ENCODE results near the gene ALK. TPM values are rescaled to one million over a fixed set of nuclear protein-coding genes. Genes with fewer than 3 reads are reported as not detected.

Gene ALK
- total and polyA plus RNA-seq, 10 of the 15 experiments (the other 5 are each of a cell fraction or from before 2014, with no cell fraction given): 0.11 TPM; not detected in 9

DNA sequence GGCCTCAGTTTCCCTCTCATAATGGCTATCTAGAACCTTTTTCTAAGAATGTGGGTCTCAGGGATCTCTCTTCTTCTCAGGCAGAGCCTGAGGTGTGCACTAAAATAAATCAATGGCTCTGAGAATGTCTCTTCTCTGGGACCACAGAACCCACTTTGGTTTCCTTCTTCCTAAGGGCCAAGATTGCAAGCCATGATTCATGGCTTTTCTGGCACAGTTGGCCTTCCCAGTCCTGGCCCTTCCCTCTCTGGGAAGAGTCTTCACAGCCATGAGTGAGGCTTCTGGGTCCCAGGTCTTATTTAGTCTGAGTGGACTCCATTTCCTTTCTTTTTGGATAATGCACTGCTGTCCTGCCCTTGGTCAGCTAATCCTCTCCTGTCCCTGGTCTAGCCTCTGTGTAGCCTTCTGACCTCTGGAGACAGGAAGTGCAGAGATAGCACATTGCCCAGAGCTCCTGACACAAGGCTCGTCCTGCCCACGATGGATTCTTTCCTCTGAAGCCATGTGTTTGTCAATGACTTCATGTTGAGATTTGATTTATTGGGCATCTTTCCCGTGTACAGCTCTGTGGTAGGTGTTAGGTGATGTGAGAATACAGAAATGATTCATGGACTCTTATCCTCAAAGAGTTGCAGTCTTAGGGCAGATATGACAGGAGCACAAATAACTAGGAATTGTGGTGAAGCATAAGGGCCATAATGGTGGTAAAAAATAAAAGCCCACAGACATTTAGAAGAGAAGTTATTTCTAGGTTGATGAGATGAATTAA lies 561.2 kb downstream of the ALK start:
- in situ Hi-C loops (cut with MboI): no loop called here
- Histone ChIP-seq H3K27ac (ENCODE audit: control insufficient read depth, insufficient read depth) (no peak overlapping the region), H4K20me1 (ENCODE audit: control insufficient read depth, insufficient read depth) (no peaks in the 10 kb centered on the region), H3K4me2 (ENCODE audit: control insufficient read depth, insufficient read depth) (no peak overlapping the region), H3K4me1 (ENCODE audit: control insufficient read depth, insufficient read depth, low read length) (no peaks in the 10 kb centered on the region), H3K36me3 (ENCODE audit: control insufficient read depth in 2 of 2, insufficient read depth in 2 of 2, low read length in 1 of 2) (no peaks in the 10 kb centered on the region), H2AFZ (ENCODE audit: control insufficient read depth, low read depth, low read length) (no peak overlapping the region), H3K27me3 (replicated peaks in 1 of 2; ENCODE audit: control insufficient read depth in 2 of 2, insufficient read depth in 2 of 2, low read length in 1 of 2) (no peaks in the 10 kb centered on the region), H3K79me2 (ENCODE audit: control insufficient read depth, insufficient read depth, low read length) (no peaks in the 10 kb centered on the region), H3K9me3 (replicated peaks; ENCODE audit: control insufficient read depth, insufficient read depth, low read length) (no peaks in the 10 kb centered on the region), H3K4me3 (no peak overlapping the region), H3K9ac (ENCODE audit: control insufficient read depth, insufficient read depth, low read length) (no peak overlapping the region)
- ChIA-PET CTCF (no interaction called here), POLR2A (no interaction called here), SMC1A (ENCODE audit: uncharacterized antibody, unreplicated experiment) (no interaction called here), RAD21 (ENCODE audit: unreplicated experiment) (no interaction called here)
- intact Hi-C loops (cut with micrococcal nuclease; ENCODE audit: unreplicated experiment): no loop called here
- BruUV-seq (replicated peaks): no TSS peak
- 23% methylated on average over 3 of the region's 3 CpGs for WGBS (ENCODE audit: insufficient coverage, insufficient replicate concordance, low lambda C conversion rate, missing lambda C conversion rate)
- DNase-seq (ENCODE audit: low read depth, low spot score) (no peak), FAIRE-seq (no peak), ATAC-seq (no peak)
- TF ChIP-seq SIX5 (IDR thresholded peaks at IDR 0.05; ENCODE audit: low read depth, low read length, severe bottlenecking) (no peak), ZNF24 (IDR thresholded peaks at IDR 0.05) (no peak), RFX5 (IDR thresholded peaks at IDR 0.05; ENCODE audit: low read depth, low read length) (no peak), IKZF1 (conservative IDR thresholded peaks at IDR 0.05) (no peak), ZNF217 (IDR thresholded peaks at IDR 0.05) (no peak), CHD1 (IDR thresholded peaks at IDR 0.05; ENCODE audit: low read depth, low read length) (no peak), CEBPB (IDR thresholded peaks at IDR 0.05; ENCODE audit: borderline replicate concordance in 1 of 2, low read depth in 2 of 2, low read length in 2 of 2) (no peak), ZNF384 (IDR thresholded peaks at IDR 0.05; ENCODE audit: borderline replicate concordance, low read depth, low read length) (no peak), NFYA (IDR thresholded peaks at IDR 0.05; ENCODE audit: borderline replicate concordance, low read depth, low read length) (no peak), RUNX3 (IDR thresholded peaks at IDR 0.05; ENCODE audit: low read length) (no peak), ZBED1 (IDR thresholded peaks at IDR 0.05; ENCODE audit: borderline replicate concordance) (no peak), BCL11A (IDR thresholded peaks at IDR 0.05; ENCODE audit: low read depth, low read length) (no peak), RAD21 (IDR thresholded peaks at IDR 0.05; ENCODE audit: insufficient read depth, low read depth, low read length) (no peak), EP300 (IDR thresholded peaks at IDR 0.05; ENCODE audit: borderline replicate concordance in 1 of 2, control insufficient read depth in 1 of 2, low read depth in 2 of 2, low read length in 2 of 2) (no peak), YBX1 (IDR thresholded peaks at IDR 0.05) (no peak)
- TF ChIP-seq, protein P1, sequence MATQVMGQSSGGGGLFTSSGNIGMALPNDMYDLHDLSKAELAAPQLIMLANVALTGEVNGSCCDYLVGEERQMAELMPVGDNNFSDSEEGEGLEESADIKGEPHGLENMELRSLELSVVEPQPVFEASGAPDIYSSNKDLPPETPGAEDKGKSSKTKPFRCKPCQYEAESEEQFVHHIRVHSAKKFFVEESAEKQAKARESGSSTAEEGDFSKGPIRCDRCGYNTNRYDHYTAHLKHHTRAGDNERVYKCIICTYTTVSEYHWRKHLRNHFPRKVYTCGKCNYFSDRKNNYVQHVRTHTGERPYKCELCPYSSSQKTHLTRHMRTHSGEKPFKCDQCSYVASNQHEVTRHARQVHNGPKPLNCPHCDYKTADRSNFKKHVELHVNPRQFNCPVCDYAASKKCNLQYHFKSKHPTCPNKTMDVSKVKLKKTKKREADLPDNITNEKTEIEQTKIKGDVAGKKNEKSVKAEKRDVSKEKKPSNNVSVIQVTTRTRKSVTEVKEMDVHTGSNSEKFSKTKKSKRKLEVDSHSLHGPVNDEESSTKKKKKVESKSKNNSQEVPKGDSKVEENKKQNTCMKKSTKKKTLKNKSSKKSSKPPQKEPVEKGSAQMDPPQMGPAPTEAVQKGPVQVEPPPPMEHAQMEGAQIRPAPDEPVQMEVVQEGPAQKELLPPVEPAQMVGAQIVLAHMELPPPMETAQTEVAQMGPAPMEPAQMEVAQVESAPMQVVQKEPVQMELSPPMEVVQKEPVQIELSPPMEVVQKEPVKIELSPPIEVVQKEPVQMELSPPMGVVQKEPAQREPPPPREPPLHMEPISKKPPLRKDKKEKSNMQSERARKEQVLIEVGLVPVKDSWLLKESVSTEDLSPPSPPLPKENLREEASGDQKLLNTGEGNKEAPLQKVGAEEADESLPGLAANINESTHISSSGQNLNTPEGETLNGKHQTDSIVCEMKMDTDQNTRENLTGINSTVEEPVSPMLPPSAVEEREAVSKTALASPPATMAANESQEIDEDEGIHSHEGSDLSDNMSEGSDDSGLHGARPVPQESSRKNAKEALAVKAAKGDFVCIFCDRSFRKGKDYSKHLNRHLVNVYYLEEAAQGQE (IDR thresholded peaks at IDR 0.05; ENCODE audit: low read depth, low read length): no peak
- TF ChIP-seq, protein P2, sequence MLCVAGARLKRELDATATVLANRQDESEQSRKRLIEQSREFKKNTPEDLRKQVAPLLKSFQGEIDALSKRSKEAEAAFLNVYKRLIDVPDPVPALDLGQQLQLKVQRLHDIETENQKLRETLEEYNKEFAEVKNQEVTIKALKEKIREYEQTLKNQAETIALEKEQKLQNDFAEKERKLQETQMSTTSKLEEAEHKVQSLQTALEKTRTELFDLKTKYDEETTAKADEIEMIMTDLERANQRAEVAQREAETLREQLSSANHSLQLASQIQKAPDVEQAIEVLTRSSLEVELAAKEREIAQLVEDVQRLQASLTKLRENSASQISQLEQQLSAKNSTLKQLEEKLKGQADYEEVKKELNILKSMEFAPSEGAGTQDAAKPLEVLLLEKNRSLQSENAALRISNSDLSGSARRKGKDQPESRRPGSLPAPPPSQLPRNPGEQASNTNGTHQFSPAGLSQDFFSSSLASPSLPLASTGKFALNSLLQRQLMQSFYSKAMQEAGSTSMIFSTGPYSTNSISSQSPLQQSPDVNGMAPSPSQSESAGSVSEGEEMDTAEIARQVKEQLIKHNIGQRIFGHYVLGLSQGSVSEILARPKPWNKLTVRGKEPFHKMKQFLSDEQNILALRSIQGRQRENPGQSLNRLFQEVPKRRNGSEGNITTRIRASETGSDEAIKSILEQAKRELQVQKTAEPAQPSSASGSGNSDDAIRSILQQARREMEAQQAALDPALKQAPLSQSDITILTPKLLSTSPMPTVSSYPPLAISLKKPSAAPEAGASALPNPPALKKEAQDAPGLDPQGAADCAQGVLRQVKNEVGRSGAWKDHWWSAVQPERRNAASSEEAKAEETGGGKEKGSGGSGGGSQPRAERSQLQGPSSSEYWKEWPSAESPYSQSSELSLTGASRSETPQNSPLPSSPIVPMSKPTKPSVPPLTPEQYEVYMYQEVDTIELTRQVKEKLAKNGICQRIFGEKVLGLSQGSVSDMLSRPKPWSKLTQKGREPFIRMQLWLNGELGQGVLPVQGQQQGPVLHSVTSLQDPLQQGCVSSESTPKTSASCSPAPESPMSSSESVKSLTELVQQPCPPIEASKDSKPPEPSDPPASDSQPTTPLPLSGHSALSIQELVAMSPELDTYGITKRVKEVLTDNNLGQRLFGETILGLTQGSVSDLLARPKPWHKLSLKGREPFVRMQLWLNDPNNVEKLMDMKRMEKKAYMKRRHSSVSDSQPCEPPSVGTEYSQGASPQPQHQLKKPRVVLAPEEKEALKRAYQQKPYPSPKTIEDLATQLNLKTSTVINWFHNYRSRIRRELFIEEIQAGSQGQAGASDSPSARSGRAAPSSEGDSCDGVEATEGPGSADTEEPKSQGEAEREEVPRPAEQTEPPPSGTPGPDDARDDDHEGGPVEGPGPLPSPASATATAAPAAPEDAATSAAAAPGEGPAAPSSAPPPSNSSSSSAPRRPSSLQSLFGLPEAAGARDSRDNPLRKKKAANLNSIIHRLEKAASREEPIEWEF (IDR thresholded peaks at IDR 0.05; ENCODE audit: insufficient replicate concordance, low read depth, low read length): no peak

Data from GM12878 (cell line).